ENCODE data around the gene APOM.

DNA sequence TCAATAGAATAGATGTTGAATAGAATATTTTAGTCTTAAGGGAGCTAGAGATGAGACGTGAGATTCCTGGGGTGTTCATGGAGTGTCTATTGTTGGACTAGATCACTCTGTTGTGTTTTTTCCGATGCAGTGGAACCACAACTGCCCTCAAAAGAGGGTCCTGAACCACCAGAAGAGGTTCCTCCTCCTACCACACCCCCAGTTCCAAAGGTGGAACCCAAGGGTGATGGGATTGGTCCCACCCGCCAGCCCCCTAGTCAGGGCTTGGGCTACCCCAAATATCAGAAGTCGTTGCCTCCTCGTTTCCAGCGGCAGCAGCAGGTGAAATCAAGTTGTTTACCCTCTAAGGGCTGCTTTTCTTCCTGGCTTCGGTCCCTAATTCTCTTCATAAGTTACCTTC lies 26.7 kb upstream of the APOM start:
- no peak for TF ChIP-seq POLR2A (IDR thresholded peaks at IDR 0.05)
- no peak for TF ChIP-seq CTCF (IDR thresholded peaks at IDR 0.05)
- no peak for TF ChIP-seq POLR2AphosphoS5 (IDR thresholded peaks at IDR 0.05)
- no peak for TF ChIP-seq EP300 (IDR thresholded peaks at IDR 0.05; ENCODE audit: low read depth)

Measured in transverse colon (tissue), 4 donors.